ENCODE data around the gene MTM1. TPM values are rescaled to one million over a fixed set of nuclear protein-coding genes. Genes with fewer than 3 reads are reported as not detected.
A peak's percentile ranks its signal among the peaks of the same experiment; 100 is the strongest.

Gene MTM1
- total and polyA plus RNA-seq, 8 donors, result 1.1 to 10.2 (median 4.2) TPM

DNA sequence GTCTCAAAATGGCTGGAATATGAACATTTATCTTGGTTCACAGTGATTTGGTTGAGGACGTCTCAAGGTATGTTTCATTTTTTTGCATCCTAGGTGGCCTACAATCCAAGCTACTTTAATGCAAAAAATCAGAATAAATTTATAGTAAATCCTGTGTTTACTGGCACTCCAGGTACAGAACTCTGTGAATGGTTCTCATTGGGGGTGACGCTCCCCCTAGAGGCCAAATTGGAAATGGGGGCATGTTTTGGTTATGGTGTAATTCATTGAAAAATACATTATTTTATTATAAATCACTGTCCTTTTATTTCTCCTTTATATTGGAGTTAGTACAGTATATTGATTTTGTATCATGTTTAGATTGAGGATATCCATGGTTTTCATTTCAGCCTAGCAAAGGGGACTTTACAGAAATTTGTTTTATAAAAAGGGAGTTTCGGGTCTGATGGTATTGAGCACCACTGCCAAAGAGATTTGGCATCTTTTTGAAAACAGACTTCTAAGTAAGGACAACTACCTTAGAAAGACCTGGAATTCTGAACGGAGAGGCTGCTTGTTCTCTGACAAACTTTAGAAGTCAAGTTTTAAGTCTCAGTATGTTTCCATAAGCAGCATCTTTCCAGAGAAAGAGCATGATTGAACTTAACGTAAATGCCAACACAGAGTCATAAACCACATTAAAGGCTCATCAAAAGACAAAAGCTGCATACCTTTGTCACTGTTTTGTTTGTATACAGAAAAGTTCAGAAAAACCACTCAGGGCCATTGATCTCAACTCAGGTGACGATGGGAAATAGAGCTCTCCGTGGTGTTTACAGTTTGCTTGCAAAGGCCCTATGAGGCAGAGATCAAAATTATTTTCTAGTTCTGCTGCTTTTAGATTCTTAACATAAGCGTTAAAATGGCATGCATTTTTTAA is 19.4 kb downstream of the MTM1 start:
- TF ChIP-seq, protein P1, sequence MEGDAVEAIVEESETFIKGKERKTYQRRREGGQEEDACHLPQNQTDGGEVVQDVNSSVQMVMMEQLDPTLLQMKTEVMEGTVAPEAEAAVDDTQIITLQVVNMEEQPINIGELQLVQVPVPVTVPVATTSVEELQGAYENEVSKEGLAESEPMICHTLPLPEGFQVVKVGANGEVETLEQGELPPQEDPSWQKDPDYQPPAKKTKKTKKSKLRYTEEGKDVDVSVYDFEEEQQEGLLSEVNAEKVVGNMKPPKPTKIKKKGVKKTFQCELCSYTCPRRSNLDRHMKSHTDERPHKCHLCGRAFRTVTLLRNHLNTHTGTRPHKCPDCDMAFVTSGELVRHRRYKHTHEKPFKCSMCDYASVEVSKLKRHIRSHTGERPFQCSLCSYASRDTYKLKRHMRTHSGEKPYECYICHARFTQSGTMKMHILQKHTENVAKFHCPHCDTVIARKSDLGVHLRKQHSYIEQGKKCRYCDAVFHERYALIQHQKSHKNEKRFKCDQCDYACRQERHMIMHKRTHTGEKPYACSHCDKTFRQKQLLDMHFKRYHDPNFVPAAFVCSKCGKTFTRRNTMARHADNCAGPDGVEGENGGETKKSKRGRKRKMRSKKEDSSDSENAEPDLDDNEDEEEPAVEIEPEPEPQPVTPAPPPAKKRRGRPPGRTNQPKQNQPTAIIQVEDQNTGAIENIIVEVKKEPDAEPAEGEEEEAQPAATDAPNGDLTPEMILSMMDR (IDR thresholded peaks at IDR 0.05), result peak; percentile 22 to 51 (median 41)
- Histone ChIP-seq H3K9me3 (no peaks in the 10 kb centered on the region), H3K27ac (no peak overlapping the region), H3K4me3 (no peak overlapping the region), H3K27me3 (no peaks in the 10 kb centered on the region), H3K4me1 (no peaks in the 10 kb centered on the region), H3K36me3 (no peaks in the 10 kb centered on the region)
- ATAC-seq (peak in 1 of 4 donors; percentile 51), FAIRE-seq (peak; percentile 34), DNase-seq (no peak)
- WGBS, 2 donors, result 63 to 73% methylated on average over 8 of the region's 8 CpGs
- intact Hi-C loops (cut with DNase I), result no loop called here

DNA sequence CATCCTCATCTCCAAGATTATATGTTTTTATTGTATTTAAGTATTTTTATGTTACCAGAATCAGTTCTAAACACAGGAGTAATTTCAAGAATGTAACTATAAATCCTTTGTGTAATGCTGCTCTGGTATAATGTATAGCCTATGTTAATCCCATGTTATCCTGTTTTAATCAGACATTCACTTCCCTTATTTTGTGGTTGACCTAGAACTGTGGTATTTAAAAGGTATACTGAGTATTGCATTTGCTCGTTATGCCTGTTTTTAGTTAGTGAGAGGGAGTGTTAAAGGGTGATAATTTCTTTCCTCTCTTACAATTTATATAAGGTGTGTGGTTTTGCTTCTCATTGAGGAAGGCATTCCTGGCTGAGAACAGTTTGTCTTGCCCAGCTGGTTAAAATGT is 26.2 kb downstream of the MTM1 start:
- TF ChIP-seq, protein P1 (IDR thresholded peaks at IDR 0.05), result no peak
- Histone ChIP-seq H3K36me3 (no peaks in the 10 kb centered on the region), H3K9me3 (no peaks in the 10 kb centered on the region), H3K4me1 (no peaks in the 10 kb centered on the region), H3K4me3 (no peak overlapping the region), H3K27me3 (no peaks in the 10 kb centered on the region), H3K27ac (no peak overlapping the region)
- DNase-seq, result no peak
- no peak for FAIRE-seq
- intact Hi-C loops (cut with DNase I), result no loop called here
- WGBS, 2 donors, result 59 to 83% methylated on average over 1 of the region's 1 CpG
- ATAC-seq, result no peak

- no peak for ATAC-seq
- WGBS, 2 donors, result 77 to 88% methylated on average over 1 of the region's 1 CpG
These were observed 30.8 kb downstream of the MTM1 start for GRCh38 chrX:150599226-150599625.

DNA sequence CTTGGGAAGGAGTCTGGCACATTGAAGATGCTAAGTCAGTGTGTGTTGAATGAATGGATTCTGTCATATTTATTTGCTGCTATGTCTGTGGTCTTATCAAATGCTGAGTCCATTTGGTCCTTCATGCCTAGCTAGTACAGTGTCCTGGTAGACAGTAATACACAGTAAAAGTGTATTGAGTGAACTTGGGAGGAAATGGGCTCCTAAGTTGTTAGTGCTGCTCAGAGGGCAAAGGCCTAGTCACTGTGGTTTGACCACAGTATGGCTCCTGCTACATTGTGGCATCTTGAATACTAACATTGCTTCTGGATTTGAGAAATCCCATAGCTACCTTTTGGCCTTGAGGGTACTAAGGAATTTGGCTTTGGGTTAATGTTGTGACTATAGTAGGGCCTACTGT is 33.9 kb downstream of the MTM1 start:
- H3K9me3 ChIP-seq, result no peaks in the 10 kb centered on the region
- no peak overlapping the region for H3K27ac ChIP-seq
- TF ChIP-seq, protein P1 (IDR thresholded peaks at IDR 0.05), result no peak
- no peak overlapping the region for H3K4me3 ChIP-seq
- DNase-seq (no peak), ATAC-seq (no peak), FAIRE-seq (no peak)
- no peaks in the 10 kb centered on the region for H3K27me3 ChIP-seq
- intact Hi-C loops (cut with DNase I), result no loop called here
- H3K4me1 ChIP-seq, result no peaks in the 10 kb centered on the region
- no peaks in the 10 kb centered on the region for H3K36me3 ChIP-seq

More at GRCh38 chrX:150599226-150599625, 30.8 kb downstream of the MTM1 start:
- no peak for FAIRE-seq
- H3K27me3 ChIP-seq, result no peaks in the 10 kb centered on the region
- no peak for DNase-seq
- TF ChIP-seq, protein P1 (IDR thresholded peaks at IDR 0.05), result no peak
- H3K27ac ChIP-seq, result no peak overlapping the region
- H3K4me3 ChIP-seq, result no peak overlapping the region
- no peaks in the 10 kb centered on the region for H3K9me3 ChIP-seq
- no peaks in the 10 kb centered on the region for H3K36me3 ChIP-seq
- intact Hi-C loops (cut with DNase I), result no loop called here
- no peaks in the 10 kb centered on the region for H3K4me1 ChIP-seq

GRCh38 chrX:150602743-150603142 is 34.3 kb downstream of the MTM1 start:
- WGBS, 2 donors, result 90 to 94% methylated on average over 3 of the region's 3 CpGs
- Histone ChIP-seq H3K36me3 (no peaks in the 10 kb centered on the region), H3K9me3 (no peaks in the 10 kb centered on the region), H3K27ac (no peak overlapping the region), H3K27me3 (no peaks in the 10 kb centered on the region), H3K4me1 (no peaks in the 10 kb centered on the region), H3K4me3 (no peak overlapping the region)
- no peak for FAIRE-seq
- no peak for DNase-seq
- intact Hi-C loops (cut with DNase I), result no loop called here
- TF ChIP-seq, protein P1 (IDR thresholded peaks at IDR 0.05), result no peak
- no peak for ATAC-seq
